HK-2 (cell line): ENCODE data around the gene DLG2.

Source experiments
- DNase-seq: peaks from one replicate; pipeline ENCODE4 v3.0.0-alpha.2; 2018; ENCODE audit not compliant: unreplicated experiment

Gene DLG2

GRCh38 chr11:83528877-83529276 is 2098.3 kb downstream of the DLG2 start:
- no peak for DNase-seq

GRCh38 chr11:83528225-83528624 is 2098.9 kb downstream of the DLG2 start:
- DNase-seq: no peak

DNA sequence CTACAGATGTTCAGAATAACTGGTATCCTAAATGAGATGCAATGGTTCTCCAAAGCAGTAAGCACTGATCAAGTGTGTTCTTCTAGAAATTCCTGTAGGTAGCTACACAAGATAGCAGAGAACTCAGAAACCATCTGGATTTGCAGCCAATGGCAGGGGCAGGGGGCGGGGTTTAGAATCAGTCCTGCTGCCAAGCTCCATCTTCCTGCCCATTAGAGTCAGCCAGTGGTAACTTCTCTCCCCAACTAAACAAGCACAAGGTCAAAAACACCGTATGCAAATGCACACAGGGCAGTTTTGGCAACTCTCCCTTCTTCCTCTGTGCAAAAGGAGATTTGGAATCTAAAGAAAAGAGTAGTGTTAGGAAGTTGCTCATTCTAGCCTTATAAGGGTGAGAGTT is 2103.5 kb downstream of the DLG2 start:
- DNase-seq: no peak

GRCh38 chr11:83522911-83523310 is 2104.2 kb downstream of the DLG2 start:
- DNase-seq: no peak

GRCh38 chr11:83521647-83522596 is 2105.2 kb downstream of the DLG2 start:
- DNase-seq: no peak

DNA sequence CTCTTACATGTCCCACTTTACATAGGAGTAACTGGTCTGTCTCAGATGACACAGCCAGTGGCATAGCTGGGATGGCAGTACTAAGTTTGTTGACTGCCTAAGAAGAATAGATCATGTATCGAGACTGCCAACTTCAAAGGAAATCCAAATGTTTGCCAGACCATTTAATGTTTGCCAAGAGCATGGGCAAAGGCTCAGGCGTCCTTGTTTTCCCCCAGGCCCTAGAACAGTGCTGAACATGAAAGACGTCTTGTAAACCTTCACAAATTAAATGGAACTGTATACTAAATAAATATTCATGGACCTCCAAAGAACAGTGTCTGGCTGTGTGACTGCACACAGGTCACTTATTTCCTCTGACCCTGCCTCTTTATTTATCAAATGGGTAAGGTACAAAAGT is 2106.3 kb downstream of the DLG2 start:
- DNase-seq: no peak

GRCh38 chr11:83511646-83512045 is 2115.5 kb downstream of the DLG2 start:
- no peak for DNase-seq

DNA sequence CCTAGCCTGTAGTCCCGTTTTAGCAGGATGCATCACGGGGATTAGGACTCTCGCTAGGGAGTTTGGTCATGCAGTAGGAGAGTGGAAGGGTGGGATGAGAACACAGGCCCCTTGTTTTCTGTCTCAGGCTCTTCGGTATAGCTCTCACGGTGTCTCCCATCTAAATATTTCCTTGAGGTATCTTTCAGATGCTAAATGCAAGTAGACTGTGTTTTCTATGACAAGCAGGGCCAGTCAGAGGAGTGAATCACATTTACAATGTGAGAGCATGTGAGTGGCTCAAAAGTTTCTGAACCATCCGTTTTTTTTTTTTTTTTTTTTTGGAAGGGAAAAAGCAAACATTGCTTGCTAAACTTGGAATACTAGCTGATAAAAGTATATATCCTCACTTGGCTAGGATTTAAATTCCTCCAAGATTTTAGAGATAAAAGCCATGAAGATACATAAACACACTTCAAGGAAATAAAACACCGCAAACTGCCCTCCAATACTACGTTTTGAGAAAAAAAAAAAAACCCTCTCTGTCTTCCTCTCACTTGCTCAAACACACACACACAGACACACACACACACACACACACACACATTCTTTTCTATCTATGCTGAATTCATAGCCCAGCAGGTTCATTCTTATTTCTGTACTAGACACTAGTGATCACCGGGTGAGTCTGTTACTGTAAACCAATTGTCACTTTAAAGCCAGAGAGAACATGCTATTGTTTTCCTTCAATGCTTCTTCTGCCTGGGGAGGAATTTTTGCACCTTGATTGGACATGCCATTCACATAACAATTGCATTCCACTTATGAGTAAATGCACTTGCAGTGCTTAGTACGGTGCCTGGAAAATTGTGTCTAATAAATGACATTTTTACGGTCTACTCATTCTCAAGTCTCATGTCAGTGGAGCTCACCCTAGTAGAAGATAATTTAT is 2116.3 kb downstream of the DLG2 start:
- DNase-seq: no peak

DNA sequence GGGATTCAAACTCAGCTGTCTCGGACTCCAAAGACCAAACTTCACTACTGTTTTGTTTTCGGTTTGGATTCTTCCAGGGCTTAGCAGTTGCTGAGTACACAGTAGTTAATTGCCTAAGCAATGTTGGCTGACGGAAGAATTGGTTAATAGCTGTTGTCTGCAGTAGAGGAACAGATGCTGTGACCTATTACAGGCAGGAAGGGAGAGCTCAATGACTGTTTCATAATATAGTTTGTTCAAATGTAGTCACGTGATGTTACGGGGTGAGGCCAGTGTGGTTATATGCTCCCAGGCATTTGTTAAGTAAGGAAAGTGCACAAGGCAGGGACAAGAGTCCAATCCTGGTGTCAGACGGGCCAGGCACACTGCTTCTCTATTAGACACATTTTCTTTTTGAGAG is 2118.3 kb downstream of the DLG2 start:
- DNase-seq: no peak

GRCh38 chr11:83502041-83502440 is 2125.1 kb downstream of the DLG2 start:
- no peak for DNase-seq

GRCh38 chr11:83493917-83494316 is 2133.2 kb downstream of the DLG2 start:
- no peak for DNase-seq

DNA sequence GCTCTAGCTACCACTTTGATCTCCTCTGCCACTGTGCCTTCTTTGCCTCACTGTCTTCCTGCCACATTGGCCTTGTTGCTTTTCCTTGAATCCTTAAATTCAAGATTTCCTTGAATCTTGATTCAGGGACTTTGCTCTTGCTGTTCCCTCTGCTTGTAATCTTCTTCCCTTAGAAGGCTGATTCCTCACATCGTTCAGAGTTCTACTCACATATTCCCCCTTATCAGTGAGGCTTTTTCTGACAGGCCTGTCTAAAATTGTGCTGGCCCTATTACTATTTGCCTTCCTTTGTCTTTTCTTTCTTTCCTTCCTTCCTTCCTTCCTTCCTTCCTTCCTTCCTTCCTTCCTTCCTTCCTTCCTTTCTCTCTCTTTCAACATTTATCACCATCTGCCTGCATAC is 2134.1 kb downstream of the DLG2 start:
- no peak for DNase-seq

GRCh38 chr11:83483808-83484207 is 2143.3 kb downstream of the DLG2 start:
- DNase-seq: no peak

GRCh38 chr11:83480811-83481210 is 2146.3 kb downstream of the DLG2 start:
- DNase-seq: no peak

DNA sequence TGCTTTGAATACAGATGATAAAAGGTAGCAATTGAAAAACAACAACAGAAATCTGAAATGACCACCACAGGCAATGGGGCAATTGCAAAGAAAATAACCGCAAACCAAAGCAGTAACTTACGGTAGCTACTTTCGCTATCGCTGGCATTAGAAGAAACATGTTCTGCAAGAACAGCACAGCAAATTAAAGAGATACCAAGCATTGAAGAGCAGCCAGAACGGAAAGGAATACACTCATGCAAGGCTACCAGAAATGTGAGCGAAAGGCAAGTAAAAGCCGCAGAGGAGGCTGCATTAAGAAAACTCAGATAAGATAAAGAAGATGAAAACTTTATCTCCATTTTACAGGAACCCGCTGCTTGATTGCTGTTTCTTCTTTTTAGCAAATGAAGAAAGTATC is 2146.9 kb downstream of the DLG2 start:
- no peak for DNase-seq

DNA sequence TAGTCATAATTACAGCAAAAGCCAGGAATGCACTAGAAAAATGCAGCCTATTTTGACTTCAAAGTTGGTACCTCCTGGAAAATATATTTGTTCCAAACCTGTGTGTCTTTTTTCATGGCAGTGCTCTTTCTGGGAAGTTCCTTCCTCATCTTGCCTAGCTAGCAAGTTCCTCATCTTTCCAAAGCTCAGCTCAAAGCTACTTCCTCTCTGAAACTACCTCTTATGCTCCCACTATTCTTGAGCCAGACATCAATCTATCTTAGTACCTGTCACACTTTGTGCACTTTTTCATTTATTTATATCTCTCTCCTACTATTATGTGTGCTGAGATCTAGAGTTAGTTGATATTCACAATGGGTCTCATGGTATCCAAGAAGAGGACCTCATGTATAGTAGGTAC is 2149.4 kb downstream of the DLG2 start:
- no peak for DNase-seq

DNA sequence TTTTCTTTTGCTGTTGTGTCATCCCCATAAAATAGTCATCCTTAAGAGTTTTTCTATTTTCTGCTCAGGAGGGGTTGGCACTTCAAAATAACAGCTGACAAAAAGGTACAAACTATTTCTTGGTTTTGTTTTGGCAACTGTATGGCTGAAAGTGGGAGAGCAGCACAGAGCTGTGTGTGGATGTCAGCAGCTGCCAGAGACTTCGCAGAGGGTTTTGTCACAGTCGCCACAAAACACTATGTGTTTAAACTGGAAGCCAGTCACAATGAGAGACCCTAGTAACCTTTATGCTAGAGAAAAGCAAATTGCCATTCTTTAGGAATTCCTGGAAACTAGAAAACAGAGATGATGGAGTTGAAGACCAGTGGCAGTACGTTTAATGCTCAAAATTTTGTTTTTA is 2151.4 kb downstream of the DLG2 start:
- DNase-seq: no peak

DNA sequence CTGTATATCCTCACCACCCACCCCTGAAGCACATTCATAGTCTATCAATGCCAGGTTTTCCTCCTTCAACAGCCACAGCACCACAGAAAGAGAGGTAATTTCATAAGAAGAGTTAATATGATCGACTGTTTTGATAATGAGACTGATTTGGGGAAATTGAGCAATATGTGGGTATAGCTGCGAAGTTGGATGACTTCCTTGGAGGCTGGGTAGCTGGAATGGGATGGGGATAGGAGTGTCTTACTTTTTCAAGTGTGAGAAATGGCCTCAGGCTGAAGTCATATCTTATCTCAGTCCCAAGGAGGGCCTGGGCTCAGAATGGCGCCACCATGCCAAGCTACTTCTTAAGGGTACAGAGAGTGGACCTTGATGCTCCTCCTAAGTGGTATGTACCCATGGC is 2153.4 kb downstream of the DLG2 start:
- no peak for DNase-seq

GRCh38 chr11:83472806-83473205 is 2154.3 kb downstream of the DLG2 start:
- no peak for DNase-seq

- no peak for DNase-seq
These were observed 2155.1 kb downstream of the DLG2 start for GRCh38 chr11:83471831-83472727.

GRCh38 chr11:83467837-83468236 is 2159.3 kb downstream of the DLG2 start:
- DNase-seq: no peak
